WTC11 (cell line): ENCODE data around the gene ZBTB20.

ENCODE experiments used
- AFF4 ChIP-seq: sonication (generic); formaldehyde crosslinking; IDR thresholded peaks from 2 replicates; pipeline ENCODE4 v1.8.1; 2023; ENCODE audit warnings: mild to moderate bottlenecking, missing genetic modification reagents, borderline replicate concordance
- ATF2 ChIP-seq: sonication (generic); formaldehyde crosslinking; IDR thresholded peaks from 2 replicates; pipeline ENCODE4 v1.8.1; 2022; ENCODE audit warnings: low read depth, missing genetic modification reagents, borderline replicate concordance
- CBFB ChIP-seq: sonication (generic); formaldehyde crosslinking; IDR thresholded peaks from 2 replicates; pipeline ENCODE4 v1.8.1; 2022; ENCODE audit warnings: mild to moderate bottlenecking, low read depth, missing genetic modification reagents
- CREB1 ChIP-seq: sonication (generic); formaldehyde crosslinking; IDR thresholded peaks from 2 replicates; pipeline ENCODE4 v1.8.0; 2023; ENCODE audit warnings: mild to moderate bottlenecking, missing genetic modification reagents
- CTCF ChIP-seq: fragments of 200-600 bp; IDR thresholded peaks from 2 replicates; pipeline ENCODE4 v1.8.0; 2022; ENCODE audit warnings: antibody characterized with exemption
- ESRRA ChIP-seq: sonication (generic); formaldehyde crosslinking; IDR thresholded peaks from 2 replicates; pipeline ENCODE4 v1.8.1; 2022; ENCODE audit warnings: mild to moderate bottlenecking, missing genetic modification reagents, borderline replicate concordance
- GABPB1 ChIP-seq: sonication (generic); formaldehyde crosslinking; IDR thresholded peaks from 2 replicates; pipeline ENCODE4 v1.8.1; 2023; ENCODE audit warnings: mild to moderate bottlenecking, missing genetic modification reagents
- JUN ChIP-seq: sonication (generic); formaldehyde crosslinking; IDR thresholded peaks from 2 replicates; pipeline ENCODE4 v1.8.0; 2023; ENCODE audit warnings: mild to moderate bottlenecking, missing genetic modification reagents
- MAX ChIP-seq: sonication (generic); formaldehyde crosslinking; IDR thresholded peaks from 2 replicates; pipeline ENCODE4 v1.8.0; 2022; ENCODE audit warnings: mild to moderate bottlenecking, missing genetic modification reagents
- PREB ChIP-seq: sonication (generic); formaldehyde crosslinking; IDR thresholded peaks from 2 replicates; pipeline ENCODE4 v1.8.1; 2022; ENCODE audit warnings: mild to moderate bottlenecking, missing genetic modification reagents, moderate library complexity, borderline replicate concordance
- RELA ChIP-seq: sonication (generic); formaldehyde crosslinking; IDR thresholded peaks from 2 replicates; pipeline ENCODE4 v1.8.1; 2022; ENCODE audit warnings: missing genetic modification reagents, mild to moderate bottlenecking, borderline replicate concordance
- SP1 ChIP-seq: sonication (generic); formaldehyde crosslinking; conservative IDR thresholded peaks from 2 replicates; pipeline ENCODE4 v1.8.1; 2022; ENCODE audit warnings: missing genetic modification reagents
- USF1 ChIP-seq: sonication (generic); formaldehyde crosslinking; IDR thresholded peaks from 2 replicates; pipeline ENCODE4 v1.8.0; 2022; ENCODE audit warnings: mild to moderate bottlenecking, missing genetic modification reagents
- USF2 ChIP-seq: sonication (generic); formaldehyde crosslinking; IDR thresholded peaks from 2 replicates; pipeline ENCODE4 v1.8.1; 2023; ENCODE audit warnings: mild to moderate bottlenecking, missing genetic modification reagents, moderate library complexity

- TF ChIP-seq GABPB1 (CRISPR knock-in tag) (no peak), MAX (CRISPR knock-in tag) (no peak), CREB1 (CRISPR knock-in tag) (no peak), ESRRA (CRISPR knock-in tag) (no peak), RELA (CRISPR knock-in tag) (no peak), CTCF (no peak), JUN (CRISPR knock-in tag) (no peak), CBFB (CRISPR knock-in tag) (no peak), SP1 (CRISPR knock-in tag) (no peak), ATF2 (CRISPR knock-in tag) (no peak), PREB (no peak), USF1 (CRISPR knock-in tag) (no peak), AFF4 (CRISPR knock-in tag) (no peak), USF2 (CRISPR knock-in tag) (no peak)
Measured at GRCh38 chr3:114764056-114764492, 383.0 kb downstream of the ZBTB20 start.
